Gastrocnemius medialis (tissue), 4 donors: ENCODE measurements around the gene ABI3BP.
"Not testable (repeated sequence)": the region's sequence is repeated elsewhere in the genome, so short reads cannot be mapped to it uniquely, and the experiment has no call there.

Source experiments
- POLR2A ChIP-seq, 2 donors: fragments of 450-650 bp; IDR thresholded peaks; one replicate each; pipeline ENCODE4 v1.6.1; 2017; ENCODE audit warnings: antibody characterized with exemption in 2 of 2, mild to moderate bottlenecking in 2 of 2, moderate library complexity in 2 of 2
- TF ChIP-seq, protein P1 (sequence below), 5 experiments: fragments of 450-650 bp in 3 of 5; fragments of 200-600 bp in 2 of 5; sonication (generic) in 2 of 5; IDR thresholded peaks in 4 of 5; conservative IDR thresholded peaks in 1 of 5; 1 replicate in 4 of 5; 2 replicates in 1 of 5; pipeline ENCODE4 v1.5.1; 2016 to 2019; ENCODE audit warnings: antibody characterized with exemption in 5 of 5, mild to moderate bottlenecking in 3 of 5, moderate library complexity in 3 of 5

DNA sequence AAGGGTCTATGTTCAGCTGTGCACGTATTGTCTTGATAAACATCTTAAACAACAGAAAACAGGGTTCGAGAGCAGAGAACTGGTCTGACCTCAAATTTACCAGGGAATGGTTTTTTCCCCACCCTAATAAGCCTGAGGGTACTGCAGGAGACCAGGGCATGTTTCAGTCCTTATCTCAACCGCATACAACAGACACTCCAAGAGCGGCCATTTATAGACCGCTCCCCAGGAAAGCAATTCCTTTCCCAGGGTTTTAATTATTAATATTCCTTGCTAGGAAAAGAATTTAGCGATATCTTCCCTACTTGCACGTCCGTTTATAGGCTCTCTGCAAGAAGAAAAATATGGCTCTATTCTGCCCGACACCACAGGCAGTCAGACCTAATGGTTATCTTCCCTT, 19.1 kb upstream of the ABI3BP start:
- TF ChIP-seq, protein P1, sequence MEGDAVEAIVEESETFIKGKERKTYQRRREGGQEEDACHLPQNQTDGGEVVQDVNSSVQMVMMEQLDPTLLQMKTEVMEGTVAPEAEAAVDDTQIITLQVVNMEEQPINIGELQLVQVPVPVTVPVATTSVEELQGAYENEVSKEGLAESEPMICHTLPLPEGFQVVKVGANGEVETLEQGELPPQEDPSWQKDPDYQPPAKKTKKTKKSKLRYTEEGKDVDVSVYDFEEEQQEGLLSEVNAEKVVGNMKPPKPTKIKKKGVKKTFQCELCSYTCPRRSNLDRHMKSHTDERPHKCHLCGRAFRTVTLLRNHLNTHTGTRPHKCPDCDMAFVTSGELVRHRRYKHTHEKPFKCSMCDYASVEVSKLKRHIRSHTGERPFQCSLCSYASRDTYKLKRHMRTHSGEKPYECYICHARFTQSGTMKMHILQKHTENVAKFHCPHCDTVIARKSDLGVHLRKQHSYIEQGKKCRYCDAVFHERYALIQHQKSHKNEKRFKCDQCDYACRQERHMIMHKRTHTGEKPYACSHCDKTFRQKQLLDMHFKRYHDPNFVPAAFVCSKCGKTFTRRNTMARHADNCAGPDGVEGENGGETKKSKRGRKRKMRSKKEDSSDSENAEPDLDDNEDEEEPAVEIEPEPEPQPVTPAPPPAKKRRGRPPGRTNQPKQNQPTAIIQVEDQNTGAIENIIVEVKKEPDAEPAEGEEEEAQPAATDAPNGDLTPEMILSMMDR (IDR thresholded peaks at IDR 0.05 in 4 of 5, conservative IDR thresholded peaks at IDR 0.05 in 1 of 5), result not testable (repeated sequence)
- TF ChIP-seq POLR2A (IDR thresholded peaks at IDR 0.05), result not testable (repeated sequence)
